HT-29 (cell line): Measurements from ENCODE around the gene MCHR2. TPM values are rescaled to one million over a fixed set of nuclear protein-coding genes. Genes with fewer than 3 reads are reported as not detected.
"Not testable (repeated sequence)": the region's sequence is repeated elsewhere in the genome, so short reads cannot be mapped to it uniquely, and the experiment has no call there.

Source experiments
- DNase-seq: peaks from one replicate; pipeline ENCODE4 v3.0.0-alpha.2; 2015; ENCODE audit warnings: low spot score
- total RNA-seq: library from RNA; depleted of rRNA; stranded (reverse); fragments of >200 nt; shearing (Covaris generic); gene quantifications from 2 replicates; pipeline ENCODE4 v1.2.3, GENCODE V29; 2014; rRNA removed

The MCHR2 gene, protein sequence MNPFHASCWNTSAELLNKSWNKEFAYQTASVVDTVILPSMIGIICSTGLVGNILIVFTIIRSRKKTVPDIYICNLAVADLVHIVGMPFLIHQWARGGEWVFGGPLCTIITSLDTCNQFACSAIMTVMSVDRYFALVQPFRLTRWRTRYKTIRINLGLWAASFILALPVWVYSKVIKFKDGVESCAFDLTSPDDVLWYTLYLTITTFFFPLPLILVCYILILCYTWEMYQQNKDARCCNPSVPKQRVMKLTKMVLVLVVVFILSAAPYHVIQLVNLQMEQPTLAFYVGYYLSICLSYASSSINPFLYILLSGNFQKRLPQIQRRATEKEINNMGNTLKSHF
- total RNA-seq = not detected in 2 replicates

DNA sequence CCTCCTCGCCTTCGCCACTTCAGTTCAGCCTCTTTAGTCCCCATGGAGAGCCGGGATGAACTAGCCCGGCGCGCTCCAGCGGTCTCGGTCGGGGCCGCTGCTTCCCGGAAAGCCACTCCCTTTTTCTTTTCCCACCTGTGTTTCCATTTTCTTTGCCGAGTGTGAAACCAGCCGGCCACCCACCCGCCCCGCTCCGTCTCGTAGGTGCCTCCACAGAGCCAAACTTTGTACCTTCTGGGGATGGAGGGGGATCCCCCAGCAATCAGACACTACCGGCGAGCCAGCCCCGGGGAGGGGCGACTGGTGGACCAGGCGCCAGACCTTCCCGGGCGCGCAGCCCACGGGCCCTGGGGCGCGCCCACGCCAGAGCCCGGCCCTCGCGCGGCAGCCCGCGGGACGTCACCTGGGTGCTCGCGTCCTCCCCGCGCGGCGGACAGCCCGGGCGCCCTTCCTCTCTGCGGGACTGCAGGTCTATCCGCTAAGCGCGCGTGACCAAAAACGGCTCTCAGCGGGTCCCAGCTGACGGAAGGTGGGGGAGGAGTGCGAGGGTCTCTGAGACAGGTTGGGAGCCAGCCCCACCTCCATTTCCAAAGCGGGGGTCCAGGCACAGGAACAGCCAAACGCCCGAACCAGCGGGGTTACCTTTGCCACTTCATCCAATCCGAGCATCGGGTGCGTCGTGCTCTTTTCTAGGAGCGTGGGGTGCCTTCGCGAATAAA lies at the start of gene MCHR2:
Gene MCHR2 (minus strand): TSS at position 691 of the 719 bp plus-strand sequence. CDS start 38,076 bp downstream, outside the sequence.
- no peak for DNase-seq

DNA sequence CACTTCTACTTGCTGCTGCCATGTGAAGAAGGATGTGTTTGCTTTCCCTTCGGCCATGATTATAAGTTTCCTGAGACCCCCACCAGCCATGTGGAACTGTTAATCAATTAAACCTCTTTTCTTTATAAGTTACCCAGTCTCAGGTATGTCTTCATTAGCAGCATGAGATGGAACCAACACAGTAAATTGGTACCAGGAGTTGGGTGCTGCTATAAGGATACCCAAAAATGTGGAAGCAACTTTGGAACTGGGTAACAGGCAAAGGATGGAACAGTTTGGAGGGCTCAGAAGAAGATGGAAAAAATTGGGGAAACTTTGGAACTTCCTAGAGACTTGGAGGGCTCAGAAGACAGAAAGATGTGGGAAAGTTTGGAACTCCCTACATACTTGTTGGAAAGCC lies 44.5 kb upstream of the MCHR2 start:
- not testable (repeated sequence) for DNase-seq

DNA sequence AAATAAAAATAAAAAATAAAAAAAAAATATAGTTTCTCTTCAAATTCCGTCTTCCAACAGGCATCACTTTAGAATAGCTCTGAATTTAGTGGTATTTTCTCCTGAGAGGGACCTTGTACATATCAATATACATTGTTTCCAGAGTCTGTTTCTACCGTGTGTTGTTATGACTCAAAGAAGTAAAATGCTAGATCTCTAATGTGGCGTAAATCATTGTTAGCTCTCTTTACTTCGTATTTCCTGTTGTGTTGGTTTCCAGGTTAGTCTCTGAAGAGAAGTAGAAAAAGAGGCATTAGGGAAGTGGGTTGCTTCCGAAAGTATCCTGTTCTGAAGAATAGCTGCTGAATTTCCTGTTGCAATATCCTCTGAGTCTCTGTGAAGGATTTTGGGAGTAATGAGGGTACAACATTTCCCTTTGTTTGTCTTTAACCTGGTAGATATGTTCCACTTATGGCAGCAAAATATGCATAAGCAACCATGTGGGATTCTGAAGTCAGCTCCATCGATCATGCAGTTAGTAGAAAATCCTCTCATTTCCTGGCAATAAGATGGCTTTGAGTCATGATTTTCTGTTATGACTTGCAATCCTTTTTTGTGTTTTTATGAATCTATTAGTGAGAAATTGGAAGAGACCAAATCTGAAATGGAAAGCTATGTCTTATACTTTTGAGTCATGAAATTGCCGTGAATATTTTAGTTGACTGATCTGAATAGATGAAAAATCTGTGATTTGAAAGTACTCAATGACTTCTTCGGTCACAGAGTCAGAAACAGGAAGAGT lies 42.0 kb upstream of the MCHR2 start:
- no peak for DNase-seq

DNA sequence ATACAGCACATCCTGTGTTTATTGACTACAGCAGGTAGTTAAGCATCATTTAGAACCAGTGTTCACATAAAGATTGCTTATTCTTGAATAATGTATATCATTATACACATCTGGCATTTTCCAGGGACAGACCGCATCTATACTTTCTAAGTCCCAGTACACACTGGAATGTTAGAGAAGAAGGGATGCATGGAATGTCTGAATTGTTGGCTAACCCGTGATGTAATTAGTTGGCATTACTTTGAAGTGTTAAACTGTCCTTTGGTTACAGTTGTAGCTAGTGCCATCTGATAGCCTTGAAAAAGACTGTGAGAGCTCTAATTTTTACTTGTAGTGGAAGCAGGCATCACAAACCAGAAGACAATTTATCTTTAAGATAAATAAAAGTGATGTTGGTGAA lies 29.8 kb upstream of the MCHR2 start:
- no peak for DNase-seq

DNA sequence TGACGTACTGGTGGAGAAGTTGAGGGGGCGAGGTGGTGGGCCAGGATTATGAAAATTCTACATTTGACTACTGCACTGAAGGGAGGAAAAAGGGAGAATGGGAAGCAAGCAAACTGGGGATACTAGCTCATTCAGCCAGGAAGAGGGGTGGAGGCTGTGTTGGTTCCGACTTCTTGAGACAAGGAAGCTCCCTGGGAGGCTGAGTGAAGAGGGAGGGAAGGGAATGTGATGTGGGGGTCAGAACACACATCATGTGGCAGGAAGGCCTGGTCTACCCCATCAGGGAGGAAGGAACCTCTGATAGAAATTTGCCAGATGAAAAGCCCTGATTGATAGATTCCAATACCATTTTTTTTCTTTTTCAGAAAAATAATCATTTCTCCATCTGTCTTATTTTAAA lies 28.8 kb upstream of the MCHR2 start:
- no peak for DNase-seq

DNA sequence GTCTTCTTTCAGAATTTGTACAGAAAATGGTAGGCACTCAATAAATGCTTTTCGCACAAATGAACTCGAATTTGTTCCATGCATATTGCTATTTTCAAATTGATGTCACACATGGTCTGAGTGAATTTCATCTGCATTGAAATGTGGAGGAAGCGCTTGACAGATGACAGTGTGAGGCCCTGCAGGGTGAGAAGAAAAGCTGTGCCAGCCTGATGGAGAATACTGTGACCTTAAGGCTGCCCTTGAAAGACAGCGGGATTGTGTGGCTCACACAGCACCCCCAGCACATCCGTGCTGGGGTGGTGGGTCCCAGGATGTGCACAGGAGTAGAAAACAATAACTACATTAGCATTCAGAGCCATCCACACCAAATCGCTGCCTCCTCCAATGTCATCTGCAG lies 14.8 kb upstream of the MCHR2 start:
- no peak for DNase-seq

DNA sequence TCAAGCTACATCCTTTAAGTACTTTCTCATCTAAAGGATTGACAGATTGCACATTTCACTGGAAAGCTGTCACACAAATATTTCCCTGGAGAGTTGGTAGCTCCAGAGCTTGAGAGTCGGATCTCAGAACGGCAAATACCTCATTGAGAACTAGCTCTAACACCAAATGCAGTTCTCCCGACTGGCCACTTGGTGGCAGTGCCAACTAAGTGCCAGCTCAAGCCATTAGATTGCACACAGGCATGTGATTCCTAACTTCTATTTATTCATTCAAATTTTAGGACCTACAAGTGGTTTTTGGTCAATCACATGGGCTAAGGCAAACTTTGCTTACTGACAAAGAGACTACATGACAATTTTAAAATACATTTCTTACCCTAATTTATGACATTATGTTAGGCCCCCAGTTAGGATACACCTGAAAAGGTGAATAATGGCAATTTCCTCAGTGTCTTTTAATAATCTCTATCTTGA lies 7.9 kb upstream of the MCHR2 start:
- DNase-seq = peak; percentile 59

DNA sequence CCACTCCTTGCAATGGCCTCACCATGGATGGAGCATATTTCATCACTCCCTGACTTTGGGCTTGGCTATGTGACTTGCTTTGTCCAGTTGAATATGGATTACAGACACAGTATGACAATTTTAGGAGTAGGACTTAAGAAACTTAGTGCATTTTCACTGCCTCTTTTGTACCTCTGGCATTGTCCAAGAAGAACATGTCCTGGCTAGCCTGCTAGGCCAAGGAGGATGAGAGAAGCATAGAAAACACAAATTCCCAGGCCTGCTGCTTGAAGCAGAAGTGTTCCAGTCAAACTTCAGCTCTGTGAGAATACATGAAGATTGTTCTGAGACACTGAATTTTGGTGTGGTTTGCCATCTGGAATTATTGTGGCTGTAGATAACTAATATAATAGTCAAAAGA lies 3.1 kb upstream of the MCHR2 start:
- no peak for DNase-seq

DNA sequence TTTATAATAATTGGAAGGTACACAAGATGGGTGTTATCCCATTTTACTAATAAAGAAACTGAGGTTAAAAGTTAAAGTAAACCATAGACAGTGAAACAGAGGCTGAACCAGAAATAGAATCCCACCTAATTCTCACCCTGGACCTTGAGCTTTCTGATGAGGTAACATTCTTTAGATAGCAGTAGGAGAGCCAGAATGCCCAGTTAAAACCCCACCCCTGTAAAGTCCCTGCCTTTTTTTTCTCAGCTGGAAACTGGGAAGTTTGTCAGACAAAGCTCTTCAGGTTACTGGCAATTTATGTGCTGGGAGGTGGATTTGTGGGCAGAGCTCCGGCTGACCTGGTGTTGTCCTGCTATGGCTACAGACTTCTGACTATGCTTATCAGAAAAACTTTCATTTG lies 1.9 kb upstream of the MCHR2 start:
- no peak for DNase-seq

DNA sequence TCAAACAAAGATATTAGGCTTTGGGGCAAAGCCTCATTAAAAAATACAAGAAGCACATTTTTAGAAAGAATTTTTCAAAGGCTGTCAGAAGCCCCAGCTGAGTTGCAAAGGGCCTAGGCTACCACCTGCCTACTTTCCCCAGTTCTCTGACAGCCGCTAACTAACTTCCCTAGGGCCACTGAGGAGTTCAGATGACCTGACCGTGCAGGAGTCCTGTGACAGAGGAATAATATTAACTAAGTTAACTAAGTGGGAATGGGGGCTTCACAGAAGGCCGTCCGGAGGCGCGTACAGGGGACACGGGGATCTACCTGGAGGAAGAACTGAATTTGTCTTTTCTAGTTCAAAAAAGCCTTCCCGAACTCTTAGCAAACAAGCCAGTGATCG lies 884 bp downstream of the MCHR2 start:
- no peak for DNase-seq

DNA sequence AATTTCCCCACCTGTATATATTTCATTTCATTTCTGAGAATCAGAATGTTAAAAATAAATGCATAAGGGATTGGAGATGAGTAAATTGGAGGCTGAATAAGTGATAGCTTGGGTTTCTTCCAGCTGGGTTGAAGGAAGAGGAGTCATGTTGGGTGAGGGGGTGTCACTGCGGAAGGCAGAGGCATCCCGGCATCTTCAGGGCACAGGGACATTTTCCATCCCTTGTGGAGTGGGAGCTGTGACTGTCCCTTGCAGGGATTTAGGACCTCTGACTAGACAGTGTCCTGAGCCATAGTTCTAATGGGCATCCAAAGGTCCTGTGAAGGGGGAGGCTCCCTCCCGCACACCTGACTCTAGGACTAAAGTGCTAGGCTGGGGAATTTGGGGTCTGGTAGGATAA lies 2.1 kb downstream of the MCHR2 start:
- no peak for DNase-seq

DNA sequence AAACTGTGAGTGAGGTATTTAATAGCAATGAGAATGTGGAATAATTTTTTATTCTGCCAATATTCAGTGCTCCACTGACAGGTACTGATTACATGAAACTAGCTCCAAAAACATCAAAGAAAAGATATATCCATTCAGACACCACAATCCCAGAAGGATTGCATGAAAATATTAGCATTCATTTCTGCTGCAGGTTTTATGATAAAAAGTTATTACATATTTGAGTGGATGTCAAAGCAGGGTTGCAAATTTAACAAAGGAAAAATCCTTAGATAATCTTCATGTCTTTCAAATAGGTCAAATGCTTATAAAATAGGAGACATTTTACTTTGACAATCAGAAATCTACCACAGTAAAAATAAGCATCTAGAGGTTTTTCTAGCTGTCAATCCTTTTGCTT lies 13.3 kb downstream of the MCHR2 start:
- no peak for DNase-seq

DNA sequence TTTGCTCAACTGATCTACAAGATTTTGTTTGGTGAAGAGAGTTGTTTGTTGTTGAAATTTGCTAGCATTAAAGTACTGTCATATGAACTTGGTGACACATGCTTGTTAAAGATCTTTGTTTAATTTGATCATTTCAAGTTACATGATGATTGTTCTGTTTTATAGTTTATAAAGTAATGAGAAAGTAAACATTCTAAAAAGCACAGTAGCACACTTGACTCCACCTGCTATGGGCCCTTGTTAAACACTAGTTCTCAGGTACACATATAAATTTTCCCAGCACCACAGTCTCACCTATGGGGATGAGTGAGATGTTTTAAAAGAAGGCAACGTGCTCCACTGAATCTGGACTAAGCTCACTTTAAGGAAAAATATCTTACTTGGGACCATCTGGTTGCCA lies 14.1 kb downstream of the MCHR2 start:
- DNase-seq = no peak

DNA sequence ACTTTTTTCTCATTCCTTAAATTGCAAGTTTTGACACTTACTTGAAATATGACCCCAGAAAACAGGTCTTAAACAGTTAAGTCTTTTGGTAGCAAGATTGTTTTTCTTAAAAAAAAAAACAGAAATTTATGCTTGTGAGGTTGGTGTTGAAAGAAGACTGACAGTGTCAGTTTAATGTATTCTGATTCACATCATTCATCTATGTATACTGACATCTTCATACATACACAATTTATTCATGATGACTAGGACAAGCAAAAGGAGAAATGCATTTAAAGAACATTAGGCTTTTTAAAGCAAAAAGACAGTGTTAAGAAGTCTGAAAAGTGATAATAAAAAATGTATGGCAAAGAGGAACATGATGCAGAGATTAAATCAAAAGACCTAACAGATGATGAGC lies 27.0 kb downstream of the MCHR2 start:
- DNase-seq = no peak

DNA sequence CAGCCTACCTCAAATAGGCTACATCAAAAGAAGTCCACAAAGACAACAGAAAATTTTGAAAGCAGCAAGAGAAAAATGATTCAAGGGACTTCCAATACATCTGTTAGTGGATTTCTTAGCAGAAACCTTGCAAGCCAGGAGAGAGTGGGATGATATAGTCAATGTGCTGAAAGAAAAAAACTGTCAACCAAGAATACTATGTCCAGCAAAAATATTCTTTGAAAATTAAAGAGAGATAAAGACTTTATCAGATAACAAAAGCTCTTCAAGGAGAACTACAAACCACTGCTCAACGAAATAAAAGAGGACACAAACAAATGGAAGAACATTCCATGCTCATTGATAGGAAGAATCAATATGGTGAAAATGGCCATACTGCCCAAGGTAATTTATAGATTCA lies 34.0 kb downstream of the MCHR2 start:
- DNase-seq = no peak

DNA sequence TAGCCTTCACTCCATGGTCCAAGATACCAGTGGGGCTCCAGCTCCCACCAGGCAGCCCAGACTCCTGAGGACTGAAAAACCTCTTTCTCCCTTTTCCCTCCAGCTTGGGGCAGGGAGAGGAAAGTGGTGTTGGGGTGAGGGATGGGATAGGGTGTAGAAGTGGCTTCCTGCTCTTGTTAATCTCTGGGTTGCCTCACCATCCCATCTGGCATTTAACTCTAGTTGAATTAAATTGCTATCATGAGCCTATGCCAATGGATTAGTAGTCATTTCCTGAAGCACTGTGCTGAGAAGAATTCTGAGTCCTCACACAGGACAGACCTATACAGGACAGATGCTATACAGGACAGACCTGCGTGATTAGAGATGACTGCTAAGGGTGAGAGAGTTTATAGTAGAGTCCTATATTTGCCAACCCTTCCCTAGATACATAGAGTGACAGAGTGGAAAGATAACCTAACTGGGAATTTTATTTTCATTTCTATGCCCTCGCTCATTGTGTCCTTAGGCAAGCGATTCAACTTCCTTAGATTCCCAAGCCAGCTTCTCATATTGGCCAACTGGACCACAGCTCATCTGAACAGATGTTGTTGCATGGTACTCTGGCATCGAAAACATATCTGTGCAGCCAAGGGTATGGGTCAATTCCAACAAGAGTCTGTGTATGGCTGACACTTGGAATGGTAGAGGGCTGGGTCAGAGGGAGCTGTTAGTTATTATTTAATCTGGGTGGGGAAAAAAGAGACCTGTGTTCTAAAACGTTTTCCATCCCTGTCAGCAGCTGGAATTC lies 42.8 kb downstream of the MCHR2 start:
- no peak for DNase-seq

DNA sequence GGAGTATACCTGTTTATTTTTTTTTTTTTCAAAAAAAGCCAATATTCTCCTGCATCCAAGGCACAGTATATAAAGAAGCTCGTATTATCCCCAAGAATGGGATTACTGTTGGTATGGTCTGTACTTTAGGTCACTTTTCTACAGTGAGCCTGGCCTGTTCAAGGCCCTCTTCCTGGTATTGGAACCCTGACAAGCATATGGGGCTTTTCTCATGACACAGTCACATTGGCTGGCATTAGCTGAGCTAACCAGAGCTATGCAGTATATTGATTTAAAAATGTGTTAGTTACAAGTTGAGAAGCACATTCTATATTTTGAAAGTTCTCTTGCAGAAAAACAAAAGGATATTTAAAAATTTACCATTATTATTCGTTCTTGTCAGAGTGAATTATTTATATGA lies 48.0 kb downstream of the MCHR2 start:
- DNase-seq = no peak

DNA sequence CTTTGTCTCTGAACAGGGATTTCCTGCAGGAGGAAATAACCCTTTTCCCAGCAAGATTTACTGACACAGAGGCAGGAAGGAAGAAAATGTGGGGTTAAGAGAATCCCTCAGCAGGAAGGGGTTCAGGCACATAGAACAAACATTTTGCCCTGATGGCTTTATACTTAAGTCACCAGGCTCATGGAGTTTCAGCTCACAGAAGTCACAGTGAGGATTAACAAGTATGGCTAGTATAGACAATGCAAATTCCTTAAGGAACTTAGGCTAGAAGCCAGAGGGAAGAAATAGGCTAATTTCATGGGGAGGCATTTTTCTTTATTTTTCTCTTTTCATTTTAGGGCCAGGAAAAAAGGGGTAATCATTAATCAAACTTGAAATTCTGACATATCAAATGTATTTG lies 50.2 kb downstream of the MCHR2 start:
- DNase-seq = no peak

DNA sequence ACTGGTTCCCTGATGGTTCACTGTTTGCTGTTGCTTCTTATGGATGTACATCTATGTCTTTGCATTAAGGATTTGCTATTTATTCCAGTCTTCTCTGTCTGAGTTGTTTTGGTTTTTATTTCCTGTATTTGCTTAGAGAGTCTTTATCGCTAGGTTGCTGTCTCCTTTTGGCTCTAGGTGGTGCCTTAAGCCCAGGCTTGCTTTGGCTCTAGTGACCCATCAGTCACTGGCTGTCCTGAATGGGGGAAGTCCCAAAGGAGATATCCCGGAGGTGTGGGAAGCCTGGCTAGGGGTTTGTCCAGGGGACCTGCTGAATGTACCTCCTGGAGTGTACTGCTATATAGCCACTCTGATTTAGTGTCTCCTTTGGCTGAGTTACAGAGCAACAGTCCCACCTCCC lies 53.4 kb downstream of the MCHR2 start:
- DNase-seq = no peak

DNA sequence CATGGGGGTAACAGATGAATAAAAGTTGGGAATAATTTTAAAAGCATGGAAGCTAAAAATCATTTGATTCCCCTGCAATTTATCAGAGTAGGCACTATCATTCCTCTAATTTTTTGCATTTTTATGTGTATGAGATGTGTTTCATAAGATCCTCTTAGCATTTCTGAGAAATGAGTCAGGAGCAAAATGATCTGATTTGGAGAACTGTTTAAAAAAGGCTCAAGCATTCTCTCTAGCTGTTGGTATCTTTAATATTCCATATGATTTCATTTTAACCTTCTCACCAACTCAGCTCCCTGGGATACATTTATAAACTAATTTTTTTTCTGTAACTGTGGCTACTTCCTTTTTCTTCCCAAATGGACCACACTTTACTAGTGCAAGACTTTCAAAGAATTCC lies 60.9 kb downstream of the MCHR2 start:
- no peak for DNase-seq

DNA sequence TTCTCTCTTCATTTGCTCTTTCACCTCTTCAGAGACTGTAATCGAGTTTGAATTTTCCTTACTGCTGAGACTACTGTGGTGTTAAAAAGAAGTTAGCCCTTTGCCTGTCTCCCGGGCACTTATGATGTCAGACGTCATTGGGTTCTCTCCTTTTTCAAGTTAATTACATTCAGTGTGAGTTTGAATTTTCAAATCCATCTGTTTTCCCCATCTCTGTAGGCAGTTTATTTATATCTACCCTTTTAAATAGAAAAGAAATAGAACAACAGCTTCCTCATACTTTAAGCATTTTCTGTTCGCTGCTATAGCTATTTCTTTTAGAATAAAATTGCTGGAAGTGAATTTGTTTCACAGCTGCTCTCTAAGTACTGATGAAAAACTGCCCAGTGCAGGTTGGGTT lies 81.4 kb downstream of the MCHR2 start:
- DNase-seq = no peak
